NCI-H2029 treated with DMSO at 0.1 percent for 48 hours (cell line): Measurements from ENCODE around the gene CSTF2T.
"Not testable (repeated sequence)": the region's sequence is repeated elsewhere in the genome, so short reads cannot be mapped to it uniquely, and the experiment has no call there.

Source experiments
- DNase-seq: peaks from one replicate; lab custom pipeline; 2025; lab: John Stamatoyannopoulos, UW

The CSTF2T gene

DNA sequence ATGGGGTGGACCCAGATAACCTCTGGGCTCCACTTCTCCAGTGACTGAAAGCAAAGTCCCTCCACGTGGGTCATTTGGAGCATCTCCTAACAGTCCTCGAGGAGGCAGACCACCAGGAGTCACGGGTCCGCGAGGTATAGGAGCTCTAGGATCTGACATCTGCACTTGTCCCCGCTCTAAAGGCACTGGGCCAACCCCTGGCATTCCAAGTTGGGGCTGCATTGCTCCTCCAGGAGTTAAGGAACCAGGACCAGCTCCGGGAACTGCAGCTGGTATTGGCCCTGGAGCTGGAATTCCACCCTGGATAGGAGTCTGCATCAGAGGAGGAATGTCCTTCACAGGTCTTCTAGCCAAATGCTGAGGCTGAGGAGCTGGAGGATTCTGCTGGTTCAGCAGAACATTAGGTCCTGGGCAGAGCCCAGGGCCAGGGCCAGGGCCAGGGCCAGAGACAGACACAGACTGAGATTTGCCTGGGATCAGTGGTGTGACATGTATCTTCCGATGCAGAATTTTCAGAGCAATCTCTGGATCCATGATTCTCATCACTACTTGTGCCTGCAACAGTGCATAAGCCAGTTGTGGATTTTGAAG, 827 bp downstream of the CSTF2T start:
- no peak for DNase-seq

DNA sequence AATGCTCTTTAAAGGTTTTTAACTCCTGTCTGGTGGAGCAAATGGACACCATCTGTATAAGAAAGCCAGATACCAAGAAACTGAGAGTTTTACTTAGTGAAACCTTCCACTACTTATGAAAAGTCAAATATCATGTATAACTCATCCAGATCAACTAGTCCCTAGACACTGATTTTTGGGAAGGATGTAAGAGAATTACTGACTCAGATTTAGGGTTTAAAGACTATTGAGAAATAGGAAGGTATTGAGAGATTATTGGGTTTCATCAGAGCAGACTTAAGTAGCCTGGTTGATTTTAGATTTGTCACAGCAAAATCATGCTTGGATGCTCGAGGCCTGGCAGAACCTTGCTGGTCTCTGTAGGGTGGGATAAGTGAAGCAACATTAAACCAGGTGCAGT, 3.1 kb downstream of the CSTF2T start:
- DNase-seq: no peak

DNA sequence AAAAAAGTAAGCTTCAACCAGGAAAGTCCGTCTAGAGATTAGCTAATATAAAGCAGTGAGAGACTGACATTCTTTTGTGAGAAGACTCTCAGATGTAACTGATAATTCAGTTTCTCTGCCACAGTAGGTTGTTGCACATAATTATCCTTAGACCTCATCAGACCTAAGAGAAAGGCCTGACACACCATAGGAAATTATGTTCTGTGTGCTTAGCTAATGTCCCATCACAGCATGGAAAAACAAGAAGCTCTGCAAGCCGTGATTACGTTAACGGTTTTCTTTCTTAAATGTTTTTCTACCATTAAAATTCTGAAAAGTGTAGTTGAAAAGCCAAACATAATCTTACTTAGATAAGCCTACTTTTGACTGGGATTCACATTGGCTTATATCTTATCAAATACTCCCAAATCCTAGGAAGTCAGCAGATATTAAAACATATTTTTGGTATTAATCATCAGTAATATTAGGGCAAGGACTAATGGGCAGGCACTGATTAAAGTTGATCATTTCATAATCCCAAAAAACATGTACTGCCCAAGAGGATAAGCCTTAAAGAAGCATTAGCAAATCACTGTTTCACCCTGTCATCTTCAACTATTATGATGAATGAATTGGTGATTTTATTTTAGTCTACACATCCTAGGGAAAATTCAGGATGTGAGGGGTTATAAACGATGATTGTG, 5.2 kb downstream of the CSTF2T start:
- no peak for DNase-seq

DNA sequence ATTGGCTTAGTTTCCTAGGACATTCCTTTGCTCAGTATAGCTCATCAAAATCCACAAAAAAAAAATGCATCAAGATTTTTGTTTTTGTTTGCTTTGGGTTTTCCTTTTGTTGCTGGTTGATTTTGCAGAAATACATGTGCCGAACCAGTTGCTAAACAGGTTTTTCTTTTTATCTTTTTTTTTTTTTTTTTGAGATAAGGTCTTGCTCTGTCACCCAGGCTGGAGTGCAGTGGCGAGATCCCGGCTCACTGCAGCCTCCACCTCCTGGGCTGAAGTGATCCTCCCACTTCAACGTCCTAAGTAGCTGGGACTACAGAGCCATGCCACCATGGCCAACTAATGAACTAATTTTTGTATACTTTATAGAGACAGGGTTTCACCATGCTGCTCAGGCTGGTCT, 8.3 kb downstream of the CSTF2T start:
- DNase-seq: no peak

DNA sequence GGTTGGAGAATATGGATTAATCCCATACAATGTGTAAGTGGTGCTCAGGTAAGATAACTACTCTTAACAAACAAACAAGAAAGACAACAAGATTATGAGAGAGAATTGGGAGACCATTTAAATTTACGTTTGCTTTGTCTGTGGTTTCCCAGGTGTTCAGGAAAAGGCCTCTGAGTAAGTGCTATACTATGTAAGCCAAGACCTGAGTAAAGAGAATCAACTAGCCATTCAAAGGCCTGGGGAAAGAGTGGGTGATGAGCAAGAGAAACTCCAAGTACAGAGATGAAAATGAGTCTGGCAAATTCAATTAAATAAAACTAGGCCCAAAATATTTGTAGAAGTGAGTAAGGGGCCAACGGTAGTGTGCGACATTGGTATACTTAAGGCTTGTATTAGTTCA, 9.9 kb downstream of the CSTF2T start:
- no peak for DNase-seq

DNA sequence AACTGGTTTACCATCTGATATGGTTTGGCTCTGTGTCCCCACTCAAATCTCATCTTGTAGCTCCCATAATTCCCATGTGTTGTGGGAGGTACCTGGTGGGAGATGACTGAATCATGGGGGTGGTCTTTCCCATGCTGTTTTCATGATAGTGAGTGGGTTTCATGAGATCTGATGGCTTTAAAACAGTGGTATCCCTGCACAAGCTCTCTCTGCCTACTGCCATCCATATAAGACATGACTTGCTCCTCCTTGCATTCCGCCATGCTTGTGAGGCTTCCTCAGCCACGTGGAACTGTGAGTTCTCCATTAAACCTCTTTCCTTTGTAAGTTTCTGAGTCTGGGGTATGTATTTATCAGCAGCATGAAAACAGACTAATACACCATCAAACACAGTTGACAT, 10.6 kb downstream of the CSTF2T start:
- DNase-seq: not testable (repeated sequence)

DNA sequence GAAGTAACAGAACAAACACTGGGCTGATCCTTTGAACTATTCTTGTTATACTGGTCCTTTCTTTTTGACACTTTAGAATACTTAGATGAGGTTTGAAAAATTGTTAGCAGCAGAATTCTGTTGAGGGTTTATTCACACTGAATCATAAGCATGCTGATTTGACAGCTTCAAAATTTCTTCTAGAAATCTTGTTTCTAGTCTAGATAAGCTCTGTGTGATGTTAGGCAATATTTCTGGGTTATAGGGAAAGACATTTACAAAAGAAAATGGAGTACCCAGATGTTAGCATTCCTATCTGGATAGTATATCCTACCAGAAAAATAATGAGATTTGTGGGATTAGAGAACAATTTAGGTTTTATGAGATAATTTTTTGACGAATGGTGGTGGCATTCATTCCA, 12.1 kb downstream of the CSTF2T start:
- no peak for DNase-seq

DNA sequence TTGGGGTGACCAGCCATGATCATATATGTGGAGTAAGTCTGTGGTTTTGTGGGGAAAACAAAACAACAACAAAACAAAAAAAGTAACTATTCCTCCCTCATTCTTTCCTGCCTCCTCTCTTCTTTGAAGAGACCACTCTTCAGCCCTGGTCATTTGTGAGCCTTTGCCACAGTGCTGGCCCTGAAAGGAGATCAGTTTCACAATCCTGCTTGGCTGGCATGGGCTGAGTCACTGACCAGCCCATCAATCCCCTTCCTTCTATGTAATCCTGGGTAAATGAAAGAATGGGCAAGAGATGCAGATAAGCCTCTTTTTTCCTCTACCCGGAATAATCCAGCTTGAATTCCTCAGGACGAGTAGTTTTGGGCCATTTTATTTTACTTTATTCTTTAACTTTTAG, 13.6 kb downstream of the CSTF2T start:
- no peak for DNase-seq

DNA sequence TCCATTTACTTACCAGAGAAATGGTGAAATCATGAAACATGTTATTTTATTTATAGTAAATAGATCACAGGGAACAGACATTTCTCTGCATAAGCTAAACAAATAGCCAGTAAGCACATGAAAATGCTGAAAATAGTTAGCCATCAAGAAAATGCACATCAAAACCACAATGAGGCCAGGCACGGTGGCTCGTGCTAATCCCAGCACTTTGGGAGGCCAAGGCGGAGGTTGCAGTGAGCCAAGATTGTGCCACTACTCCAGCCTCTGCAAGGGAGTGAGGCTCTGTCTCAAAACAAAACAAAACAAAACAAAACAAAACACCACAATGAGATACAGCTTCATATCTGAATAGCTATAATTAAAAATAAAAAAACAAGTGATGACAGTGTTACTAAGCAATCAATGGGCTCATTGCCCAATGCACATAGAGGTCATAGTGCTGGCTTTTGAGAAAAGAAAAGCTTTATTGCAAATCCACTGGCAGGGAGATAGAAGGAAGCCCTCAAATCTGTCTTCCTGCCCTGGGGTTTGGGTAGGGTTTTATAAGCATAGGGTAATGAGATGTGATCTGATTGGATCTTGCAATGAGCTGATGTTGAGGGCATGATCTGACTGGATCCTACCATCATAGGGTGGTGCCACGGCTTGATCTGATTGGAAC, 16.2 kb downstream of the CSTF2T start:
- no peak for DNase-seq

DNA sequence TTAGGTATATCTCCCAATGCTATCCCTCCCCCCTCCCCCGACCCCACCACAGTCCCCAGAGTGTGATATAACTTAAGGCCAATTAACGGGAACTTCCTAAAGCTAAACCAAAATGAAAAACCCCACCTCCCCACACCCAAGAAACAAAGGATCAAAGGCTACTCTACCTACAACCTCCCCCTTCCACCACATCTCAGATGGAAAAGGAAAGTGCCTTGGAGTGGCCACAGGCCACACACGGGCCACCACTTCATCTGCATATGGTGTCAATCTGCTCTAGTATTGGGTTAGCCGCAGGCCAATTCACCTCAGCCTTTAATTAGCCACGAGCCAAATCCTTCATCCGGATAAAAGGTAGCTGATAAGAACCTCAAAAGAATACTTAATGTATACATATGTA, 19.6 kb downstream of the CSTF2T start:
- DNase-seq: no peak

DNA sequence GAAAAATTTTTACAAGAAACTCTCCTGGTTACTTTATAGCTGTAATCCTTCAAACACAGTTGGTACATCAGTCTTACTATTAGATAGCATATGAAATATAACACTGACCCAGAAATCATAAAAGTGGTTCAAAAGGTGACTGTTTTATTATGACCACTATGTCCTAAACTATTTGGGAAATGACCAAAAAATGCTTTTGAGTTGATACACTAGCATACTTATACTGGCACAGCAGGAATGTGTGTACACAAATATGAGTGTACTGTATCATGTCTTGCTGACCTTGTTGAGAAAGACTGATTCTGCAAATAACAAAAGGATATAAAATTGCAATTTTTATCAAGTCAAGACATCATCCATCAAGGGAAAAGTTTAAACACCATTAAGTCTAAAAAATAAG, 24.3 kb downstream of the CSTF2T start:
- no peak for DNase-seq

DNA sequence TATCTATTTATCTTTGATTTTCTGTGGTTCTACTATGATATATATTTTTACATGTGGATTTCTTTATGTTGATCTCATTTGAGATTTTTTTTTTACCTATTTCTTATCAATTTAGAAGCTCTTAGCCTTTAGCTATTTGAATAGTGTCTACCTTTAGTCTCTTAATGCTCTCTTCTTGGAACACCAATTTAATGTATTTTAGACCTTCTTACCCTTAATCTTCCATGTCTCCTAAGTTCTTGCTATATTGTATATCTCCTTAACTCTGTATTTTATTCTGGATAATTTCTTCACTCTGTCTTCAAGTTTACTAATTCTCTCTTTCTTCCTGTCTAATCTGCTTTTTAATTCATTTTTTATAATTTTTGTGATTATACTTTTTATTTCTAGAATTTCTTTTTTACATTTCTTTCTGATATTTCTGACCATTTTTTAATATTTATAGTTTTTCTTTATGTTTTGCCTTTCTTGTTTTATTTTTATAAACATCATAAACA, 27.3 kb downstream of the CSTF2T start:
- no peak for DNase-seq

DNA sequence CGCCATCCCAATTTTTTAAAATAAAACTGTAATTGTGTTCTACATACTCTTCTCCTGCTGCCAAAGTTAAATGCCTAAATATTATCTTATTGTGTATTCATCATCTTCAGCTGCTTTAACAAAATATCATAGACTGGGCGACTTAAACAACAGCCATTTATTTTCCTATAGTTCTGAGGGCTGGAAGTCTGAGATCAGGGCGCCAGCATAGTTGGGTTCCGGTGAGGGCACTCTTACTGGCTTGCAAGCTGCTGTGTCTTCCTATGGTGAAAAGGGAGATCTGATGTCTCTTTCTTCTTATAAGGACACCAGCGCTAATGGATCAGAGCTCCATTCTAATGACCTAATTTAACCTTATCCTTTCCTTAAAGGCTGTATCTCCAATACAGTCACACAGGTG, 30.4 kb downstream of the CSTF2T start:
- DNase-seq: no peak

DNA sequence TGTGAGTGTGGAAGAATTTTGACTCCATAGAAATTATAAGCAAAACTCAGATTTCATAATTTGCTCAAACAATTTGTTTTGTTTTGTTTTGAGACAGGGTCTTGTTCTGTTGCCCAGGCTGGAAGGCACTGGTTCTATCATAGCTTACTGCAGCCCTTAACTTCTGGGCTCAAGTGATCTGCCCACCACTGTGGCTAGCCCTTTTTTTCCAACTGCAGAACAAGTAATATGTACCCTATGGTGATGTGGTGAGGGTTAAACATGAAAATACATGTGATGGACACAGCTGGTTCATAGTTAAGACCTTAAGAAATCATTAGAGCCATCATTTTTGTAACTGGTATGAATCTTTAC, 31.1 kb downstream of the CSTF2T start:
- no peak for DNase-seq

DNA sequence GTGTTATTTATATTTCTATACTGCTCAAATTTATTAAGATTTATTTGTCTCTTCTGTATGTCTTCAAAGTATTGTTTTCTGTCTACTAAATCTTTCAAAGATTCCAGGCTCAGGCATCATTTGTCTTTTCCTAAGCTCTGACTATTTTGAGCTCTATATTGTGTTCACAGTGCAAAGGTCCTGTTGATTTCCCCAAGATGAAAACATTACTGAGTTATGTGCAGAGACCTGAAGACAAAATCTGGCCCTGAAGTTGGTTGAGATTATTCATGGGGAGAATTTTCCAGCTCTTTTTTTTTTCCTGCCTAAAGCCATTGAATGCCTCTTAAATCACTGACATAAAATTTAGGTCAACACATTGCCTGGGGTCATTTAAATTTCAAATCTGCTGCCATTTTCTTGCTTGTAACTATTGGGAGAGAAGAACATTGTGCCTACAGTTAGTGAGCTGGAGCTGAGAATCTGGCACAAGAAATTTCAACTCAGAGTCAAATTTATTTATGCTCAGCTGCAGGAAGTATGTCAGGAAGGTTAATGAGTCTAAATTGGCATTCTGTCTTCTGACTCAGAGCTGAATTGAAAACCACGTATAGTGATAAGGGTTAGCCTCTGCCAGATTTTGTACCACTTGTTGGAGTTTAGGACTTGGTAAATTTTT, 31.6 kb downstream of the CSTF2T start:
- no peak for DNase-seq

DNA sequence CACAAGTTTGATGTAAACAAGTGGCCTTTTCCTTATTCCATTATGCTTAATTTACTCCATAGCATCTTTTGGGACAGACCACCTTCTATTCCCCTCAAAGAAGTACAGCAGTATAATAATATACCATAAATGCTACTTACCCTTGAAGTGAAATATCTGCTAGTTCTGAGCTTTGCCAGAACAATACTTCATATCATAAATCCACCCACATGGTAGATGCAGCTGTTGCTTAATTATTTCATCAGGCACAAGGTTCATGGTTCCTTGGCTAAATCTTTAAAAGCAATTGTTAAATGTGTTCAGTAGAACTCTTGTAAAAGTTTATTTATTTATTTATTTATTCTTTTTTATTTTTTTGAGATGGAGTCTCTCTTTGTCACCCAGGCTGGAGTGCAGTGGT, 32.9 kb downstream of the CSTF2T start:
- DNase-seq: no peak

DNA sequence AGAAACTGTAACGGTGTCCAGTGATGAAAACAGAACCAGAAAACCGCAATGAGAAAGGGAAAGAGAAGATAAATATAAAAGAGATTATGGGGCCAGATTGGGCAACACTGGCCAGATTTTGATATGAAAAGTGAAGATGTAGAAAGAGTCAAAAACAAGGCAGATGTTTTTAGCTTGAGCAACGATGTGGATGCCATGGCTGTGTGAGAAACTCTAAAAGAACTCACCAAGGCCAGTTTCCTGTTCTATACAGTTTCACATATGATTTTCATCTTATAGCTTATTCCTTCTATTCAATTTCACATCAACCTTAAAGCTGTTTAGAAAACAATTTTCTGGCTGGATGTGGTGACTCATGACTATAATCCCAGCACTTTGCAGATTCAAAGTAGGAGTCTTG, 36.3 kb downstream of the CSTF2T start:
- no peak for DNase-seq

DNA sequence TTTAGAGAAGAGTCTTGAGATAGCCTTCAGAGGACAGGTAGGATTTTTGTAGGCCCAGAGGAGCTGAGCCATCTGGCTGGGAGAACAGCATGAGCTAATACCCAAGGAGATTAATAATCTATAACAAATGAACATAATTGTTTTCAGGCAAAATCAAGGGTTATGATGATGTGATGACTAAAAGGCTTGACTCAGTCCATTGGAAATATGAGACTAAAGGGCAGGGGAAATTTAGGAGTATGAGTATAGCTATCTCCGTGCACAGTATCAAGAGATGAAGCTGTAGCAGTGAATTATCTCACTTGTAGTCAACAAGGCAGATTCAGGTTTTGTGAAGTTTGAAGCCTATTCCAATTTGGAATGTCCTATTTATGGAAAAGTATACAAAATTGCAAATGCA, 40.1 kb downstream of the CSTF2T start:
- no peak for DNase-seq

DNA sequence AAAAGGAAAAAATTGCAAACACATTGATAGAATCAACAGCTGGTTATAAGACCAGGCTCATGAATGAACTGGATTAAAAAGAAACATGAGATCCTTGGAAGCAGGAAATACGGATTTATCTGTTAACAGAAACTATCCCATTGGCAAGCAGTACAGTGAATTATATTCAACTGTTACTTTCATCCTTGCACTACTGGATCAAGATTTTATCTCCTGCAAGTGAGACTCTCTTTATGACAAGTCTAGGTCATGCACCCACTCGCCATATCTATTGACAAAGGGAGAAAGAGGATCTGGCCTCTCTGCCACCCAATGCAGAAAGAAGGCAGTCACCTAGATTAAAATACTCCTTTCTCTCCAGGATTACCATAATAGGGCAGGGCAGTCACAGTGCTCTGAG, 41.4 kb downstream of the CSTF2T start:
- DNase-seq: no peak

DNA sequence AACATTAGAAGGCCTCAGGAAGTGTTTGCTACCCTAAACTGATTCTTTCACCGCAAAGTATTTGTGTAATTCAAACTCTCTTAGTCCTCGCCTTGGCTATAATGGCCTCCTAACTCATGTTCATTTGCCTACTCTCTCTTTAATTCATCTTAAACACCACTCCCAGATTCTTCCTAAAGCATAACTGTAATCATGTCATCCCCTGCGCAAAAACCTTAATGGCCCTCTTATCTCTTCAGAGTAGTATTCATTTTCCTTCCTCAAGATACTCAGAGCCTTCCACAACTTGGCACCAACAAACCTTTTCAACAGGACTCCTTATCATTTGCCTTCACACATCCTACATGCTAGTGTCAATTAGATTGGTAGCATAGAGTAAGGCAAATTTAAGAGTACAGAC, 42.9 kb downstream of the CSTF2T start:
- no peak for DNase-seq

DNA sequence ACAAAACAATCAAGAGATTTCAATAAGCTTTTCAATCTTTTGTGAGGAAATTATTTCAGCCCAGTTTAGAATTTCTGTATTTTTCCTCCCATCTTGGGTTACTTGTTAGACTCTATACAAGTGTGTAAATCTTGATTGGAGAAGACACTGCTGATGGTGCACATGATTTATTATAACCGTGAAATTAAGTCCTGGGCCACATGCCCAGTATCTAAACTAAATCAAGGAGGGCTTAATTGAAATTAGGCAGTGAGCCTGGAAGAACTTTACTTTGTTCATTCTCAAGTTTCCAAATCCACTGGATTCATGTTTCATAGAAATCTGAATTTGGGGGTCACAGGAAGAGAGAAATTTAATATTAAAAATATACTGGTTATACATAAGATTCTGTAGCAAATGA, 44.5 kb downstream of the CSTF2T start:
- DNase-seq: no peak

DNA sequence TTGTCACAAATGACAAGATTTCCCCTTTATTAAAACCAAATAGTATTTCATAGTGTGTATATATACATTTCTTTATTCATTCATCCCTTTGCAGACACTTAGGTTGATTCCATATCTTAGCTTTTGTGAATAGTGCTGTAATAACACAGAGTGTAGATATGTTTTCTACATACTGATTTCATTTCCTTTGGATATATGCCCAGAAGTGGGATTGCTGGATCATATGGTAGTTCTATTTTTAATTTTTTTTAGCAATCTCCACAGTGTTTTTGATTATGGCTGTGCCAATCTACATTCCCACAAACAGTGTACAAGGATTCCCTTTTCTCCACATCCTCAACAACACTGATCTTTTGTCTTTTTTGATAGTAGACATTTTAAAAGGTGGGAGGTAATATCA, 46.4 kb downstream of the CSTF2T start:
- no peak for DNase-seq

DNA sequence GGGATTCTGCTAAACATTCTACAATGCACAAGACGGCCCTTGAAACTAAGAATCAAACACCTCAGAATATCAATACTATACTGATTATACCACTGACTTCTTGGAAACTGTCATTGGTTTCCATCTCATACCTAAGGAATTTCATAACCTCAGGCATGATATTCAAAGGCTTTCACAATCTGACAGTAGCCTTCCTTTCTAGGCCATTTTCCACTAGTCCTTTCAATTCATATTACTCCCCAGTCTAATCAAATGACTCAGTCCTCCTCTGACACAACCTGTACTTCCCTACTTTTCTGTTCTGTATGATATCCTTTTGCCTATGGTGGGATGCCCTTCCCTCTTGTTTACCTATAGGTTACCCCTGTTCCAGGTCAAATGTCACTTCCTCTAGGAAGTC, 48.3 kb downstream of the CSTF2T start:
- no peak for DNase-seq
